NT2/D1 (cell line): ENCODE measurements around the gene MUSK.

Source experiments
- DNase-seq: peaks from one replicate; pipeline ENCODE4 v3.0.0-alpha.2; 2011; ENCODE audit warnings: low read depth, low spot score
- H3K27me3 ChIP-seq: 2 replicates; pipeline ENCODE4 v1.6.0; 2011; ENCODE audit warnings: mild to moderate bottlenecking; ENCODE audit not compliant: insufficient read length, insufficient read depth
- H3K36me3 ChIP-seq: 2 replicates; pipeline ENCODE4 v1.6.1; 2011; ENCODE audit warnings: mild to moderate bottlenecking, low read length, mixed read lengths; ENCODE audit not compliant: insufficient read depth, insufficient read length
- H3K4me1 ChIP-seq: 2 replicates; pipeline ENCODE4 v1.5.1; 2011; ENCODE audit not compliant: insufficient read depth, insufficient read length
- H3K4me3 ChIP-seq: 2 replicates; pipeline ENCODE4 v1.5.1; 2011; ENCODE audit warnings: low read depth; ENCODE audit not compliant: insufficient read length
- H3K9ac ChIP-seq: 2 replicates; pipeline ENCODE4 v1.6.0; 2011; ENCODE audit warnings: low read depth; ENCODE audit not compliant: insufficient read length
- H3K9me3 ChIP-seq: 2 replicates; pipeline ENCODE4 v1.5.1; 2011; ENCODE audit warnings: mild to moderate bottlenecking, low read length; ENCODE audit not compliant: insufficient read depth
- SUZ12 ChIP-seq: IDR thresholded peaks from 2 replicates; pipeline ENCODE4 v1.6.1; 2011; ENCODE audit not compliant: insufficient read length, insufficient read depth; ENCODE audit errors: extremely low read depth
- YY1 ChIP-seq: IDR thresholded peaks from 2 replicates; pipeline ENCODE4 v1.6.1; 2011; ENCODE audit not compliant: insufficient read length, insufficient read depth
- ZNF274 ChIP-seq: IDR thresholded peaks from 2 replicates; pipeline ENCODE4 v1.6.1; 2011; ENCODE audit warnings: mild to moderate bottlenecking, low read depth, low read length

Gene MUSK

GRCh38 chr9:110668570-110669167 lies at the start of gene MUSK:
TSS of gene MUSK (plus strand) at chr9:110668791. CDS start at chr9:110668905, 114 bp downstream.
- no peaks in the 10 kb centered on the region for H3K27me3 ChIP-seq
- TF ChIP-seq YY1 (no peak), ZNF274 (no peak), SUZ12 (no peak)
- H3K36me3 ChIP-seq: no peaks in the 10 kb centered on the region
- H3K9ac ChIP-seq: no peak within 1 kb of the TSS
- no peaks in the 10 kb centered on the region for H3K4me1 ChIP-seq
- H3K4me3 ChIP-seq: no peak within 1 kb of the TSS
- no peak for DNase-seq
- H3K9me3 ChIP-seq: no peaks in the 10 kb centered on the region

GRCh38 chr9:110619831-110620230 lies 48.8 kb upstream of the MUSK start:
- no peaks in the 10 kb centered on the region for H3K36me3 ChIP-seq
- no peak for TF ChIP-seq YY1
- TF ChIP-seq ZNF274: no peak
- no peak for DNase-seq
- no peaks in the 10 kb centered on the region for H3K9me3 ChIP-seq
- no peak overlapping the region for H3K4me3 ChIP-seq
- H3K9ac ChIP-seq: no peak overlapping the region
- H3K27me3 ChIP-seq: no peaks in the 10 kb centered on the region
- H3K4me1 ChIP-seq: no peaks in the 10 kb centered on the region

GRCh38 chr9:110620726-110621125 lies 47.9 kb upstream of the MUSK start:
- Histone ChIP-seq H3K9me3 (no peaks in the 10 kb centered on the region), H3K9ac (no peak overlapping the region), H3K4me1 (no peaks in the 10 kb centered on the region), H3K4me3 (no peak overlapping the region), H3K27me3 (no peaks in the 10 kb centered on the region), H3K36me3 (no peaks in the 10 kb centered on the region)
- DNase-seq: no peak
- TF ChIP-seq SUZ12 (no peak), YY1 (no peak), ZNF274 (no peak)

- DNase-seq: no peak
- H3K9ac ChIP-seq: no peak overlapping the region
- no peaks in the 10 kb centered on the region for H3K9me3 ChIP-seq
- H3K4me3 ChIP-seq: no peak overlapping the region
- TF ChIP-seq YY1 (no peak), ZNF274 (no peak), SUZ12 (no peak)
- H3K4me1 ChIP-seq: no peaks in the 10 kb centered on the region
- H3K36me3 ChIP-seq: no peaks in the 10 kb centered on the region
- no peaks in the 10 kb centered on the region for H3K27me3 ChIP-seq
Measured at GRCh38 chr9:110622368-110622767, 46.2 kb upstream of the MUSK start.

GRCh38 chr9:110623462-110624025 lies 45.0 kb upstream of the MUSK start:
- no peak overlapping the region for H3K4me3 ChIP-seq
- DNase-seq: peak; percentile 61
- H3K9ac ChIP-seq: no peak overlapping the region
- H3K27me3 ChIP-seq: no peaks in the 10 kb centered on the region
- TF ChIP-seq YY1 (no peak), SUZ12 (no peak), ZNF274 (no peak)
- H3K9me3 ChIP-seq: no peaks in the 10 kb centered on the region
- no peaks in the 10 kb centered on the region for H3K36me3 ChIP-seq
- H3K4me1 ChIP-seq: no peaks in the 10 kb centered on the region

GRCh38 chr9:110626101-110626829 lies 42.3 kb upstream of the MUSK start:
- H3K9ac ChIP-seq: no peak overlapping the region
- H3K9me3 ChIP-seq: no peaks in the 10 kb centered on the region
- TF ChIP-seq SUZ12: no peak
- no peak for TF ChIP-seq ZNF274
- no peak for TF ChIP-seq YY1
- no peak overlapping the region for H3K4me3 ChIP-seq
- no peak for DNase-seq
- H3K27me3 ChIP-seq: no peaks in the 10 kb centered on the region
- no peaks in the 10 kb centered on the region for H3K4me1 ChIP-seq
- H3K36me3 ChIP-seq: no peaks in the 10 kb centered on the region

GRCh38 chr9:110635589-110635988 lies 33.0 kb upstream of the MUSK start:
- Histone ChIP-seq H3K27me3 (no peaks in the 10 kb centered on the region), H3K4me1 (no peaks in the 10 kb centered on the region), H3K4me3 (no peak overlapping the region), H3K9ac (no peak overlapping the region), H3K36me3 (no peaks in the 10 kb centered on the region), H3K9me3 (peaks cover 11% of the 10 kb centered on the region; the same call in 1 of the 2 replicates)
- DNase-seq: no peak
- no peak for TF ChIP-seq SUZ12
- TF ChIP-seq ZNF274: no peak
- TF ChIP-seq YY1: no peak
